H1 (cell line): ENCODE measurements around the gene NF1. TPM values are rescaled to one million over a fixed set of nuclear protein-coding genes. Genes with fewer than 3 reads are reported as not detected.

ENCODE experiments used
- CTCF ChIA-PET: fragments of 300-600 bp; sonication (Branson Sonifier 250); formaldehyde crosslinking; loops from one replicate; lab custom pipeline; 2021; ENCODE audit not compliant: partially characterized antibody; lab: Charles Lee
- POLR2A ChIA-PET: fragments of 300-600 bp; sonication (Branson Sonifier 250); formaldehyde crosslinking; loops from one replicate; lab custom pipeline; 2021; ENCODE audit warnings: inconsistent platforms; ENCODE audit not compliant: partially characterized antibody; lab: Charles Lee
- DNase-seq, 2 experiments: peaks; one replicate each; pipeline versions ENCODE4 v3.0.0 to v3.0.0-alpha.2; 2010 to 2022; ENCODE audit warnings: low spot score in 2 of 2, low read depth in 1 of 2, mixed read lengths in 1 of 2
- FAIRE-seq: peaks from 2 replicates; lab custom pipeline; 2011; peaks lifted over from hg19 to GRCh38; lab: Jason Lieb, UNC
- H2AFZ ChIP-seq: 2 replicates; pipeline ENCODE4 v1.8.1; 2012; ENCODE audit warnings: low read length, inconsistent platforms
- H2AK5ac ChIP-seq: 2 replicates; pipeline ENCODE4 v1.6.1; 2013; ENCODE audit warnings: low read depth, low read length
- H2BK120ac ChIP-seq: replicated peaks from 2 replicates; pipeline ENCODE3; 2013; ENCODE audit warnings: low read depth, low read length, inconsistent platforms
- H2BK12ac ChIP-seq: 2 replicates; pipeline ENCODE4 v1.6.1; 2013; ENCODE audit warnings: low read depth, low read length
- H2BK15ac ChIP-seq: 2 replicates; pipeline ENCODE4 v1.6.1; 2013; ENCODE audit warnings: low read length
- H2BK20ac ChIP-seq: 2 replicates; pipeline ENCODE4 v1.6.1; 2013; ENCODE audit warnings: low read length
- H2BK5ac ChIP-seq: 2 replicates; pipeline ENCODE4 v1.6.1; 2013; ENCODE audit warnings: low read depth, low read length
- H3K14ac ChIP-seq: 2 replicates; pipeline ENCODE4 v1.6.1; 2013; ENCODE audit warnings: inconsistent platforms; ENCODE audit not compliant: insufficient read length
- H3K18ac ChIP-seq: 2 replicates; pipeline ENCODE4 v1.6.1; 2013; ENCODE audit warnings: low read length; ENCODE audit errors: extremely low read depth
- H3K23ac ChIP-seq: 2 replicates; pipeline ENCODE4 v1.6.1; 2013; ENCODE audit warnings: inconsistent platforms; ENCODE audit not compliant: insufficient read length
- H3K23me2 ChIP-seq: 2 replicates; pipeline ENCODE4 v1.6.1; 2013; ENCODE audit warnings: low read depth, low read length
- H3K27ac ChIP-seq: 2 replicates; pipeline ENCODE4 v1.6.1; 2011; ENCODE audit warnings: low read depth, low read length, inconsistent platforms
- H3K27me3 ChIP-seq, 4 experiments: replicated peaks in 1 of 4; 1 replicate in 1 of 4; 2 replicates in 3 of 4; pipeline versions ENCODE4 v1.6.1 to v1.8.1; 2011 to 2013; ENCODE audit warnings: low read length in 3 of 4, mild to moderate bottlenecking in 3 of 4, inconsistent platforms in 2 of 4, mixed read lengths in 2 of 4, moderate library complexity in 1 of 4; ENCODE audit not compliant: control insufficient read depth in 3 of 4, insufficient read depth in 3 of 4; ENCODE audit errors: extremely low read depth in 1 of 4
- H3K36me3 ChIP-seq, 4 experiments: 2 replicates each; pipeline versions ENCODE4 v1.6.1 to v1.8.1; 2011 to 2013; ENCODE audit warnings: mild to moderate bottlenecking in 4 of 4, low read length in 3 of 4, moderate library complexity in 2 of 4, control low read depth in 1 of 4, inconsistent platforms in 1 of 4; ENCODE audit not compliant: insufficient read depth in 4 of 4, control insufficient read depth in 2 of 4
- H3K4ac ChIP-seq: replicated peaks from 2 replicates; pipeline ENCODE3; 2013; ENCODE audit warnings: low read length, low read depth, mixed read lengths, inconsistent platforms; ENCODE audit not compliant: insufficient read length
- H3K4me1 ChIP-seq, 4 experiments: replicated peaks in 1 of 4; 1 replicate in 1 of 4; 2 replicates in 3 of 4; pipeline versions ENCODE4 v1.6.1 to v1.8.1; 2011 to 2013; ENCODE audit warnings: low read length in 3 of 4, inconsistent platforms in 2 of 4, mixed read lengths in 1 of 4; ENCODE audit not compliant: insufficient read depth in 4 of 4, control insufficient read depth in 3 of 4
- H3K4me2 ChIP-seq, 2 experiments: 2 replicates each; pipeline versions ENCODE4 v1.6.1 to v1.8.1; 2011 to 2013; ENCODE audit warnings: low read depth in 2 of 2, low read length in 2 of 2, control low read depth in 1 of 2, inconsistent platforms in 1 of 2, mild to moderate bottlenecking in 1 of 2; ENCODE audit not compliant: insufficient read depth in 1 of 2
- H3K4me3 ChIP-seq, 4 experiments: fragments of 200-600, 300-600 bp in 1 of 4; sonication (generic), shearing (Covaris generic), sonication (Bioruptor Twin) in 1 of 4; 2 replicates each; pipeline versions ENCODE4 v1.5.1 to v1.8.1; 2011 to 2016; ENCODE audit warnings: low read length in 4 of 4, low read depth in 3 of 4, control low read depth in 2 of 4, inconsistent platforms in 2 of 4, mild to moderate bottlenecking in 2 of 4, mixed read lengths in 1 of 4, moderate library complexity in 1 of 4; ENCODE audit not compliant: insufficient read depth in 2 of 4; ENCODE audit errors: extremely low read depth in 1 of 4
- H3K56ac ChIP-seq: replicated peaks from 2 replicates; pipeline ENCODE3; 2013; ENCODE audit warnings: low read depth, mild to moderate bottlenecking, mixed read lengths, low read length, inconsistent platforms; ENCODE audit not compliant: insufficient read length
- H3K79me1 ChIP-seq: 2 replicates; pipeline ENCODE4 v1.6.1; 2013; ENCODE audit warnings: low read depth, low read length, control low read depth
- H3K79me2 ChIP-seq, 2 experiments: 2 replicates each; pipeline versions ENCODE4 v1.6.1 to v1.8.1; 2012 to 2013; ENCODE audit warnings: low read length in 2 of 2, mild to moderate bottlenecking in 2 of 2, inconsistent platforms in 1 of 2; ENCODE audit not compliant: insufficient read depth in 2 of 2, control insufficient read depth in 1 of 2
- H3K9ac ChIP-seq, 4 experiments: replicated peaks in 1 of 4; 1 replicate in 1 of 4; 2 replicates in 3 of 4; pipeline versions ENCODE4 v1.6.1 to v1.8.1; 2011 to 2013; ENCODE audit warnings: low read depth in 3 of 4, low read length in 3 of 4, control low read depth in 2 of 4, mild to moderate bottlenecking in 2 of 4, moderate library complexity in 2 of 4, inconsistent platforms in 1 of 4; ENCODE audit errors: extremely low read depth in 1 of 4
- H3K9me3 ChIP-seq, 2 experiments: 2 replicates each; pipeline versions ENCODE4 v1.6.1 to v1.8.1; 2012 to 2013; ENCODE audit warnings: mild to moderate bottlenecking in 2 of 2, moderate library complexity in 2 of 2, control low read depth in 1 of 2, inconsistent platforms in 1 of 2, low read depth in 1 of 2, low read length in 1 of 2, mixed read lengths in 1 of 2; ENCODE audit not compliant: insufficient read depth in 2 of 2
- H4K20me1 ChIP-seq, 2 experiments: replicated peaks in 1 of 2; 2 replicates each; pipeline versions ENCODE3 to v1.8.1; 2011 to 2013; ENCODE audit warnings: inconsistent platforms in 2 of 2, low read length in 2 of 2, mild to moderate bottlenecking in 1 of 2; ENCODE audit not compliant: insufficient read depth in 2 of 2, control insufficient read depth in 1 of 2
- H4K5ac ChIP-seq: 2 replicates; pipeline ENCODE4 v1.6.1; 2013; ENCODE audit warnings: low read length, low read depth, mixed read lengths, inconsistent platforms; ENCODE audit not compliant: insufficient read length
- H4K8ac ChIP-seq: 2 replicates; pipeline ENCODE4 v1.8.0; 2013; ENCODE audit warnings: mild to moderate bottlenecking, moderate library complexity, low read length, inconsistent platforms; ENCODE audit not compliant: insufficient read depth; ENCODE audit errors: extremely low read depth
- H4K91ac ChIP-seq: replicated peaks from 2 replicates; pipeline ENCODE3; 2013; ENCODE audit warnings: low read length, mixed read lengths, inconsistent platforms; ENCODE audit not compliant: insufficient read length
- ASH2L ChIP-seq: fragments of 200-600, 300-600 bp; sonication (generic); IDR thresholded peaks from one replicate; pipeline ENCODE4 v1.7.1; 2017; ENCODE audit warnings: low read length
- BACH1 ChIP-seq: IDR thresholded peaks from 2 replicates; pipeline ENCODE4 v1.6.1; 2012; ENCODE audit warnings: low read length, improper control_type of control experiment
- CHD2 ChIP-seq: IDR thresholded peaks from 2 replicates; pipeline ENCODE4 v1.6.1; 2012; ENCODE audit warnings: low read length, improper control_type of control experiment
- EGR1 ChIP-seq: IDR thresholded peaks from 2 replicates; pipeline ENCODE4 v1.6.1; 2011; ENCODE audit warnings: low read depth, low read length, borderline replicate concordance
- JUN ChIP-seq: IDR thresholded peaks from 2 replicates; pipeline ENCODE4 v1.6.1; 2011; ENCODE audit warnings: low read depth, mild to moderate bottlenecking, improper control_type of control experiment, low read length
- JUND ChIP-seq: IDR thresholded peaks from 2 replicates; pipeline ENCODE4 v1.6.1; 2011; ENCODE audit warnings: mild to moderate bottlenecking, improper control_type of control experiment, low read length
- PHF8 ChIP-seq: fragments of 200-600 bp; sonication (generic); conservative IDR thresholded peaks from 2 replicates; pipeline ENCODE4 v1.7.1; 2012; ENCODE audit warnings: low read depth, mild to moderate bottlenecking, inconsistent platforms, low read length, moderate library complexity
- RXRA ChIP-seq: IDR thresholded peaks from 2 replicates; pipeline ENCODE4 v1.6.1; 2011; ENCODE audit warnings: low read depth, mild to moderate bottlenecking, low read length, moderate library complexity; ENCODE audit not compliant: insufficient read depth
- SP2 ChIP-seq: IDR thresholded peaks from 2 replicates; pipeline ENCODE4 v1.6.1; 2012; ENCODE audit warnings: mild to moderate bottlenecking, low read length, inconsistent platforms
- SRF ChIP-seq: IDR thresholded peaks from 2 replicates; pipeline ENCODE4 v1.6.1; 2011; ENCODE audit warnings: mild to moderate bottlenecking, low read depth, low read length, moderate library complexity
- TBP ChIP-seq: IDR thresholded peaks from 2 replicates; pipeline ENCODE4 v1.6.1; 2011; ENCODE audit warnings: low read depth, low read length, improper control_type of control experiment
- TCF12 ChIP-seq: IDR thresholded peaks from 2 replicates; pipeline ENCODE4 v1.6.1; 2011; ENCODE audit warnings: low read depth, mild to moderate bottlenecking, low read length
- WGBS, 2 experiments: shearing (Covaris generic) in 1 of 2; methylation state at CpG; one replicate each; pipeline versions ENCODE4 v1.1.6 to v1.1.7; 2013 to 2015; ENCODE audit warnings: low lambda C conversion rate in 2 of 2, mixed read lengths in 2 of 2, inconsistent platforms in 1 of 2, low coverage in 1 of 2, missing lambda C conversion rate in 1 of 2; ENCODE audit not compliant: insufficient replicate concordance in 2 of 2, insufficient coverage in 1 of 2, insufficient read length in 1 of 2; ENCODE audit errors: extremely low coverage in 1 of 2, missing lambda C conversion rate in 1 of 2; 5-methylcytosine and 5-hydroxymethylcytosine counted together
- polyA plus RNA-seq, 7 experiments: library from polyadenylated mRNA; depleted of rRNA in 3 of 7; stranded (reverse) in 5 of 7; unstranded in 2 of 7; fragments of >200 nt in 5 of 7; fragments of 200-250 nt in 2 of 7; gene quantifications; 1 replicate in 5 of 7; 2 replicates in 1 of 7; 4 replicates in 1 of 7; pipeline versions ENCODE4 v1.2.1 to v1.2.3, GENCODE V29; 2011 to 2013; ENCODE audit warnings: missing spikeins in 2 of 7, mixed read lengths in 2 of 7
- total RNA-seq: library from RNA; stranded (reverse); fragmentation: NEBNext Ultra II Directional; extraction: Animal tissue kit (Norgen Biotek cat#: 25700); gene quantifications from 2 replicates; pipeline ENCODE4 v1.2.1, GENCODE V29; 2021
- TF ChIP-seq, protein P1 (sequence below): IDR thresholded peaks from 2 replicates; pipeline ENCODE4 v1.6.1; 2011; ENCODE audit warnings: low read length, improper control_type of control experiment

The NF1 gene
- total and polyA plus RNA-seq, 2 of the 8 experiments (the other 6 are each of a cell fraction or from before 2014, with no cell fraction given): 19.3 to 29.6 TPM

DNA sequence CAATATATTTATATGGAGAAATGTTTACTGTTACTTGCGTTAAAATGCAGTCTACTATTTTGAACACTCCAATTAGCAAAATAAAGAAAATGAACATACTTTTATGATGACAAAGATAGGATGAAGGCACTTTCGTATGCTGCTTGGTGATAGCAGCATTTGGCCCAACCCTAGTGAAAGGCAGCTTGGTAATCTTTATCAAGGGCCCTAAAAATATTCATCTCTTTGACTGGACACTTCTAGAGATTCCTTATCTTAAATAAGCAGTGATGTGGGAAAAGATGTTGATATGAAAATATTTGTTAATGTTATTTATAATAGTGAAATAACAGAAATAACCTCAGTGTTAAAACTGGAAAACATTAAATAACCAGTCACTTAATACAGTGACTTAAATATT lies 79.4 kb downstream of the NF1 start:
- H3K56ac ChIP-seq: no peak overlapping the region
- no peak overlapping the region for H3K4ac ChIP-seq
- no peaks in the 10 kb centered on the region for H3K79me2 ChIP-seq
- no peaks in the 10 kb centered on the region; a peak in 1 of 8 replicates for H3K36me3 ChIP-seq
- H4K91ac ChIP-seq: no peak overlapping the region
- no peak overlapping the region for H3K14ac ChIP-seq
- POLR2A ChIA-PET: interaction anchor here (1.4 kb wide), 1 partner anchor 25 kb away, joined by 4 read pairs; no protein-coding TSS in a partner anchor
- no peaks in the 10 kb centered on the region for H3K79me1 ChIP-seq
- DNase-seq (no peak), FAIRE-seq (no peak)
- H2AK5ac ChIP-seq: no peak overlapping the region
- H4K8ac ChIP-seq: no peak overlapping the region
- H2AFZ ChIP-seq: no peak overlapping the region
- no peaks in the 10 kb centered on the region for H3K9me3 ChIP-seq
- H2BK20ac ChIP-seq: no peak overlapping the region
- H4K5ac ChIP-seq: no peak overlapping the region
- H3K18ac ChIP-seq: no peak overlapping the region
- no peak overlapping the region for H2BK12ac ChIP-seq
- no peak overlapping the region for H3K23ac ChIP-seq
- H2BK15ac ChIP-seq: no peak overlapping the region
- H3K4me1 ChIP-seq: no peaks in the 10 kb centered on the region
- no peak overlapping the region for H2BK5ac ChIP-seq
- 82% methylated on average over 2 of the region's 2 CpGs; no CpG with 5 or more reads in 1 of the 2 experiments for WGBS, 2 experiments
- no peaks in the 10 kb centered on the region for H3K27me3 ChIP-seq
- no peak overlapping the region for H3K9ac ChIP-seq
- CTCF ChIA-PET: no interaction called here
- H3K4me2 ChIP-seq: no peak overlapping the region
- H3K23me2 ChIP-seq: no peaks in the 10 kb centered on the region
- H3K4me3 ChIP-seq: no peak overlapping the region
- no peak overlapping the region for H2BK120ac ChIP-seq
- H4K20me1 ChIP-seq: no peaks in the 10 kb centered on the region
- H3K27ac ChIP-seq: no peak overlapping the region
- TF ChIP-seq RXRA: no peak
- TF ChIP-seq EGR1: no peak
- no peak for TF ChIP-seq TCF12
- no peak for TF ChIP-seq CHD2
- no peak for TF ChIP-seq ASH2L
- TF ChIP-seq, protein P1, sequence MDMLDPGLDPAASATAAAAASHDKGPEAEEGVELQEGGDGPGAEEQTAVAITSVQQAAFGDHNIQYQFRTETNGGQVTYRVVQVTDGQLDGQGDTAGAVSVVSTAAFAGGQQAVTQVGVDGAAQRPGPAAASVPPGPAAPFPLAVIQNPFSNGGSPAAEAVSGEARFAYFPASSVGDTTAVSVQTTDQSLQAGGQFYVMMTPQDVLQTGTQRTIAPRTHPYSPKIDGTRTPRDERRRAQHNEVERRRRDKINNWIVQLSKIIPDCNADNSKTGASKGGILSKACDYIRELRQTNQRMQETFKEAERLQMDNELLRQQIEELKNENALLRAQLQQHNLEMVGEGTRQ: no peak
- TF ChIP-seq SRF: no peak
- no peak for TF ChIP-seq SP2
- TF ChIP-seq TBP: no peak
- no peak for TF ChIP-seq PHF8
- no peak for TF ChIP-seq JUN
- TF ChIP-seq BACH1: no peak
- TF ChIP-seq JUND: no peak
